HCT116 (cell line): ENCODE measurements around the gene NOC4L. TPM values are rescaled to one million over a fixed set of nuclear protein-coding genes. Genes with fewer than 3 reads are reported as not detected.

Source experiments
- ATAC-seq: fragments of 200-7000 bp; cut with Tn5 transposase; 2 replicates; pipeline ENCODE4 v1.9.1; 2020; ENCODE audit warnings: mild to moderate bottlenecking, moderate library complexity
- BruUV-seq: library from RNA; stranded (reverse); fragments of 400-500 nt; replicated peaks from 2 replicates; lab custom pipeline; 2021; lab: Mats Ljungman, UMichigan
- CTCF ChIA-PET: fragments of 300-600 bp; sonication (Branson Sonifier 250); formaldehyde crosslinking; loops from one replicate; lab custom pipeline; 2021; ENCODE audit warnings: antibody characterized with exemption; lab: Charles Lee
- POLR2A ChIA-PET: fragments of 300-600, 350-600 bp; sonication (Branson Sonifier 250); formaldehyde crosslinking; loops from one replicate; lab custom pipeline; 2021; ENCODE audit warnings: antibody characterized with exemption; lab: Charles Lee
- RAD21 ChIA-PET, 2 experiments: fragments of 300-600 bp; sonication (Branson Sonifier 250); formaldehyde crosslinking; loops; one replicate each; lab custom pipeline; 2023; ENCODE audit warnings: low total read pairs in 2 of 2; ENCODE audit not compliant: uncharacterized antibody in 2 of 2, unreplicated experiment in 2 of 2, low non-redundant PET in 1 of 2; lab: Charles Lee
- DNase-seq: peaks from one replicate; pipeline ENCODE4 v3.0.0-alpha.2; 2010; ENCODE audit warnings: low read depth, low spot score
- H2AFZ ChIP-seq: fragments of 200-600 bp; shearing (Covaris generic), sonication (generic); 2 replicates; pipeline ENCODE4 v1.6.1; 2017; ENCODE audit warnings: low read depth, mixed run types, mixed read lengths, antibody characterized with exemption, low read length; ENCODE audit not compliant: poor library complexity, severe bottlenecking
- H3K27ac ChIP-seq: 2 replicates; pipeline ENCODE4 v1.5.1; 2012; ENCODE audit warnings: low read depth, low read length
- H3K27me3 ChIP-seq: fragments of 200-600 bp; sonication (generic); 2 replicates; pipeline ENCODE4 v1.6.1; 2016; ENCODE audit warnings: mixed run types, low read length, mixed read lengths; ENCODE audit not compliant: insufficient read depth
- H3K36me3 ChIP-seq, 2 experiments: fragments of 200-500 bp in 1 of 2; fragments of 200-600 bp in 1 of 2; sonication (Bioruptor generic) in 1 of 2; sonication (generic) in 1 of 2; 2 replicates each; pipeline versions ENCODE4 v1.5.1 to v1.6.1; 2014 to 2016; ENCODE audit warnings: low read length in 2 of 2, inconsistent platforms in 1 of 2, mixed read lengths in 1 of 2, mixed run types in 1 of 2; ENCODE audit not compliant: insufficient read depth in 2 of 2, control insufficient read depth in 1 of 2
- H3K4me1 ChIP-seq, 2 experiments: fragments of 200-600 bp in 1 of 2; sonication (generic) in 1 of 2; 2 replicates each; pipeline versions ENCODE4 v1.5.1 to v1.6.1; 2012 to 2017; ENCODE audit warnings: low read length in 2 of 2, inconsistent platforms in 1 of 2, mild to moderate bottlenecking in 1 of 2, mixed read lengths in 1 of 2, mixed run types in 1 of 2, moderate library complexity in 1 of 2; ENCODE audit not compliant: insufficient read depth in 2 of 2, control insufficient read depth in 1 of 2
- H3K4me2 ChIP-seq: fragments of 200-600 bp; sonication (generic); 2 replicates; pipeline ENCODE4 v1.6.1; 2017; ENCODE audit warnings: mixed run types, low read length, mixed read lengths
- H3K4me3 ChIP-seq, 2 experiments: fragments of 200-600 bp in 1 of 2; sonication (generic) in 1 of 2; replicated peaks in 1 of 2; 2 replicates each; pipeline ENCODE4 v1.5.1; 2011 to 2016; ENCODE audit warnings: low read length in 2 of 2, control low read depth in 1 of 2, low read depth in 1 of 2, mild to moderate bottlenecking in 1 of 2, mixed read lengths in 1 of 2, mixed run types in 1 of 2
- H3K79me2 ChIP-seq: fragments of 200-600 bp; sonication (generic); 2 replicates; pipeline ENCODE4 v1.6.1; 2017; ENCODE audit warnings: mild to moderate bottlenecking, mixed run types, low read length, moderate library complexity, mixed read lengths; ENCODE audit not compliant: insufficient read depth
- H3K9ac ChIP-seq: fragments of 200-600 bp; sonication (generic); 2 replicates; pipeline ENCODE4 v1.6.1; 2016; ENCODE audit warnings: low read length, mixed read lengths
- H3K9me2 ChIP-seq: fragments of 200-600 bp; sonication (generic), shearing (Covaris generic); 2 replicates; pipeline ENCODE4 v1.6.1; 2017; ENCODE audit warnings: mixed run types, mild to moderate bottlenecking, moderate library complexity; ENCODE audit not compliant: insufficient read depth
- H3K9me3 ChIP-seq, 2 experiments: fragments of 200-500 bp in 1 of 2; fragments of 200-600 bp in 1 of 2; sonication (Bioruptor generic) in 1 of 2; sonication (generic) in 1 of 2; 2 replicates each; pipeline ENCODE4 v1.6.1; 2014 to 2017; ENCODE audit warnings: low read length in 2 of 2, mixed read lengths in 2 of 2, inconsistent platforms in 1 of 2, low read depth in 1 of 2, mild to moderate bottlenecking in 1 of 2, mixed run types in 1 of 2, moderate library complexity in 1 of 2; ENCODE audit not compliant: control insufficient read depth in 1 of 2, insufficient read depth in 1 of 2
- H4K20me1 ChIP-seq: fragments of 200-600 bp; sonication (generic), shearing (Covaris generic); 2 replicates; pipeline ENCODE4 v1.6.1; 2017; ENCODE audit warnings: mixed run types, mild to moderate bottlenecking, moderate library complexity; ENCODE audit not compliant: insufficient read depth
- CTCF ChIP-seq, 3 experiments: fragments of 200-600 bp in 1 of 3; sonication (generic) in 1 of 3; IDR thresholded peaks in 2 of 3; conservative IDR thresholded peaks in 1 of 3; 2 replicates each; pipeline ENCODE4 v1.5.1; 2012 to 2017; ENCODE audit warnings: low read depth in 2 of 3, low read length in 2 of 3, antibody characterized with exemption in 1 of 3, borderline replicate concordance in 1 of 3, control low read depth in 1 of 3, mild to moderate bottlenecking in 1 of 3, mixed read lengths in 1 of 3, mixed run types in 1 of 3, moderate library complexity in 1 of 3; ENCODE audit not compliant: insufficient read depth in 1 of 3
- EGR1 ChIP-seq: IDR thresholded peaks from 2 replicates; pipeline ENCODE4 v1.6.1; 2012; ENCODE audit warnings: low read depth
- ELF1 ChIP-seq: IDR thresholded peaks from 2 replicates; pipeline ENCODE4 v1.6.1; 2012; ENCODE audit warnings: low read depth, borderline replicate concordance
- EZH2 ChIP-seq: fragments of 200-600 bp; sonication (generic); IDR thresholded peaks from 2 replicates; pipeline ENCODE4 v1.6.1; 2017; ENCODE audit warnings: antibody characterized with exemption, mixed run types
- EZH2phosphoT487 ChIP-seq: fragments of 200-600 bp; IDR thresholded peaks from 2 replicates; pipeline ENCODE4 v1.6.1; 2018; ENCODE audit warnings: antibody characterized with exemption, borderline replicate concordance
- FOSL1 ChIP-seq: IDR thresholded peaks from 2 replicates; pipeline ENCODE4 v1.6.1; 2012; ENCODE audit warnings: low read depth
- JUND ChIP-seq: IDR thresholded peaks from 2 replicates; pipeline ENCODE4 v1.6.1; 2012
- MAX ChIP-seq: IDR thresholded peaks from 2 replicates; pipeline ENCODE4 v1.6.1; 2012
- POLR2AphosphoS5 ChIP-seq: IDR thresholded peaks from 2 replicates; pipeline ENCODE4 v1.6.1; 2011; ENCODE audit warnings: mild to moderate bottlenecking, low read depth, low read length, moderate library complexity
- SIN3A ChIP-seq: IDR thresholded peaks from 2 replicates; pipeline ENCODE4 v1.6.1; 2012; ENCODE audit warnings: low read depth
- SP1 ChIP-seq: IDR thresholded peaks from 2 replicates; pipeline ENCODE4 v1.6.1; 2012; ENCODE audit warnings: low read depth
- SRF ChIP-seq: IDR thresholded peaks from 2 replicates; pipeline ENCODE4 v1.6.1; 2012; ENCODE audit warnings: low read depth
- TCF7L2 ChIP-seq: IDR thresholded peaks from 2 replicates; pipeline ENCODE4 v1.7.0; 2011; ENCODE audit warnings: borderline replicate concordance, inconsistent platforms; ENCODE audit not compliant: insufficient read depth, insufficient read length; ENCODE audit errors: extremely low read depth
- ZBTB33 ChIP-seq: IDR thresholded peaks from 2 replicates; pipeline ENCODE4 v1.6.1; 2011; ENCODE audit warnings: mild to moderate bottlenecking, low read length, moderate library complexity; ENCODE audit not compliant: insufficient replicate concordance; ENCODE audit errors: extremely low read depth
- ZFX ChIP-seq: fragments of 450-650 bp; IDR thresholded peaks from 2 replicates; pipeline ENCODE4 v1.6.1; 2017
- intact Hi-C: fragments of 100-400 bp; cut with micrococcal nuclease; formaldehyde crosslinking; loops from 2 replicates; pipeline ENCODE4 v1.10.0; 2022
- total RNA-seq: library from RNA; stranded (reverse); gene quantifications from one replicate; pipeline ENCODE4 v1.2.1, GENCODE V29; 2021; ENCODE audit not compliant: unreplicated experiment

The NOC4L gene
- total RNA-seq, 1 experiment from 2014 or later, result 47.6 TPM

GRCh38 chr12:132171293-132171967 is 27.2 kb downstream of the NOC4L start:
- H3K4me3 ChIP-seq, result no peak overlapping the region
- TF ChIP-seq ZFX (no peak), ELF1 (no peak), MAX (no peak), EZH2 (no peak), TCF7L2 (no peak), POLR2AphosphoS5 (no peak)
- ATAC-seq (no peak), DNase-seq (no peak)
- RAD21 ChIA-PET, result no interaction called here
- H3K27me3 ChIP-seq, result no peaks in the 10 kb centered on the region
- H4K20me1 ChIP-seq, result no peaks in the 10 kb centered on the region
- intact Hi-C loops, result no loop called here
- H3K27ac ChIP-seq, result no peak overlapping the region
- H3K9ac ChIP-seq, result no peak overlapping the region
- H3K4me2 ChIP-seq, result no peak overlapping the region
- BruUV-seq, result no TSS peak
- H3K79me2 ChIP-seq, result no peaks in the 10 kb centered on the region
- no peak overlapping the region for H2AFZ ChIP-seq
- H3K9me2 ChIP-seq, result no peaks in the 10 kb centered on the region
- POLR2A ChIA-PET, result no interaction called here
- no peaks in the 10 kb centered on the region for H3K36me3 ChIP-seq
- H3K9me3 ChIP-seq, result no peaks in the 10 kb centered on the region
- H3K4me1 ChIP-seq, result no peaks in the 10 kb centered on the region
- CTCF ChIA-PET, result no interaction called here

GRCh38 chr12:132171968-132172521 is 27.8 kb downstream of the NOC4L start:
- Histone ChIP-seq H3K4me1 (no peaks in the 10 kb centered on the region), H3K9ac (no peak overlapping the region), H3K36me3 (no peaks in the 10 kb centered on the region), H3K27me3 (no peaks in the 10 kb centered on the region), H3K4me2 (no peak overlapping the region), H3K4me3 (no peak overlapping the region), H2AFZ (no peak overlapping the region), H3K9me2 (no peaks in the 10 kb centered on the region), H3K27ac (no peak overlapping the region), H3K9me3 (no peaks in the 10 kb centered on the region), H3K79me2 (no peaks in the 10 kb centered on the region), H4K20me1 (no peaks in the 10 kb centered on the region)
- POLR2A ChIA-PET, result no interaction called here
- BruUV-seq, result no TSS peak
- ATAC-seq, result no peak
- intact Hi-C loops, result no loop called here
- RAD21 ChIA-PET, result no interaction called here
- DNase-seq, result no peak
- CTCF ChIA-PET, result no interaction called here
- TF ChIP-seq EZH2phosphoT487 (no peak), FOSL1 (no peak), EGR1 (no peak), POLR2AphosphoS5 (no peak), SP1 (no peak), ZFX (no peak), SIN3A (no peak), CTCF (IDR thresholded peaks at IDR 0.05 in 2 of 3, conservative IDR thresholded peaks at IDR 0.05 in 1 of 3; ENCODE audit: borderline replicate concordance in 1 of 3, insufficient read depth in 1 of 3, low read depth in 2 of 3, low read length in 2 of 3) (no peak), JUND (no peak), ELF1 (no peak), TCF7L2 (no peak), SRF (no peak), ZBTB33 (no peak), EZH2 (no peak)
